B cell (primary cell): Measurements from ENCODE around the gene TRHDE. TPM values are rescaled to one million over a fixed set of nuclear protein-coding genes. Genes with fewer than 3 reads are reported as not detected.

ENCODE experiments used
- ATAC-seq: fragments of 200-7000 bp; cut with Tn5 transposase; one replicate; pipeline ENCODE4 v1.10.0; 2021; ENCODE audit warnings: low read depth, mild to moderate bottlenecking, moderate number of reproducible peaks, moderate library complexity
- CTCF ChIA-PET: fragments of 350-600 bp; sonication (Branson Sonifier 250); formaldehyde crosslinking; loops from one replicate; lab custom pipeline; 2021; ENCODE audit warnings: antibody characterized with exemption, inconsistent platforms; lab: Charles Lee
- POLR2A ChIA-PET: fragments of 350-600 bp; sonication (Branson Sonifier 250); formaldehyde crosslinking; loops from one replicate; lab custom pipeline; 2021; ENCODE audit warnings: antibody characterized with exemption; lab: Charles Lee
- DNase-seq: peaks from one replicate; pipeline ENCODE4 v3.0.0; 2013
- H2AFZ ChIP-seq: 2 replicates; pipeline ENCODE4 v1.6.1; 2012; ENCODE audit warnings: mild to moderate bottlenecking, low read depth, low read length; ENCODE audit not compliant: insufficient read depth, poor library complexity, severe bottlenecking
- H3K27ac ChIP-seq, 2 donors: 1 replicate in 1 of 2; 2 replicates in 1 of 2; pipeline ENCODE4 v1.5.1; 2012 to 2013; ENCODE audit warnings: low read length in 2 of 2, mild to moderate bottlenecking in 2 of 2, moderate library complexity in 1 of 2
- H3K27me3 ChIP-seq, 4 experiments: fragments of 200-600 bp in 1 of 4; sonication (generic) in 1 of 4; replicated peaks in 1 of 4; 1 replicate in 2 of 4; 2 replicates in 2 of 4; pipeline versions ENCODE4 v1.6.1 to v1.7.0; 2013 to 2016; ENCODE audit warnings: low read length in 3 of 4, mild to moderate bottlenecking in 2 of 4, mixed read lengths in 1 of 4, moderate library complexity in 1 of 4; ENCODE audit not compliant: insufficient read depth in 4 of 4, control insufficient read depth in 3 of 4; ENCODE audit errors: control extremely low read depth in 1 of 4
- H3K36me3 ChIP-seq, 2 experiments: replicated peaks in 1 of 2; 1 replicate in 1 of 2; 2 replicates in 1 of 2; pipeline versions ENCODE4 v1.6.1 to v1.7.1; 2013; ENCODE audit warnings: low read length in 1 of 2; ENCODE audit not compliant: insufficient read depth in 2 of 2, control insufficient read depth in 1 of 2; ENCODE audit errors: control extremely low read depth in 1 of 2, extremely low read depth in 1 of 2
- H3K4me1 ChIP-seq, 2 donors: fragments of 200-600 bp in 1 of 2; sonication (generic) in 1 of 2; 1 replicate in 1 of 2; 2 replicates in 1 of 2; pipeline versions ENCODE4 v1.5.1 to v1.6.1; 2013 to 2017; ENCODE audit warnings: low read length in 2 of 2; ENCODE audit not compliant: control insufficient read depth in 2 of 2, insufficient read depth in 2 of 2
- H3K4me2 ChIP-seq: replicated peaks from 2 replicates; pipeline ENCODE3; 2012; ENCODE audit warnings: mild to moderate bottlenecking, low read depth, low read length; ENCODE audit not compliant: poor library complexity, severe bottlenecking
- H3K4me3 ChIP-seq, 5 experiments: fragments of 200-600 bp in 1 of 5; sonication (generic) in 1 of 5; 1 replicate in 3 of 5; 2 replicates in 2 of 5; pipeline versions ENCODE4 v1.5.1 to v1.7.0; 2011 to 2016; ENCODE audit warnings: low read length in 4 of 5, mild to moderate bottlenecking in 4 of 5, low read depth in 2 of 5, control low read depth in 1 of 5, moderate library complexity in 1 of 5; ENCODE audit not compliant: insufficient read depth in 1 of 5; ENCODE audit errors: control extremely low read depth in 1 of 5, extremely low read depth in 1 of 5
- H3K79me2 ChIP-seq: fragments of 200-600 bp; sonication (generic); one replicate; pipeline ENCODE4 v1.6.0; 2016; ENCODE audit warnings: low read length; ENCODE audit not compliant: control insufficient read depth, insufficient read depth
- H3K9ac ChIP-seq: fragments of 200-600 bp; sonication (generic); 2 replicates; pipeline ENCODE4 v1.6.1; 2017; ENCODE audit warnings: mild to moderate bottlenecking, low read length, moderate library complexity
- H3K9me3 ChIP-seq, 3 donors: one replicate each; pipeline versions ENCODE4 v1.6.1 to v1.7.1; 2013; ENCODE audit warnings: low read length in 2 of 3; ENCODE audit not compliant: control insufficient read depth in 2 of 3, insufficient read depth in 1 of 3; ENCODE audit errors: control extremely low read depth in 1 of 3
- H4K20me1 ChIP-seq: 2 replicates; pipeline ENCODE4 v1.6.0; 2012; ENCODE audit warnings: mild to moderate bottlenecking, low read length; ENCODE audit not compliant: insufficient read depth, control insufficient read depth, poor library complexity, severe bottlenecking
- H3K27ac Mint-ChIP-seq: one replicate; pipeline ENCODE4 v1.8.0; 2021; ENCODE audit warnings: mixed read lengths
- H3K27me3 Mint-ChIP-seq: one replicate; pipeline ENCODE4 v1.8.0; 2021; ENCODE audit warnings: mixed read lengths
- H3K4me1 Mint-ChIP-seq: one replicate; pipeline ENCODE4 v1.8.0; 2021; ENCODE audit warnings: mixed read lengths
- H3K4me3 Mint-ChIP-seq: one replicate; pipeline ENCODE4 v1.8.0; 2021; ENCODE audit warnings: mixed read lengths
- H3K9me3 Mint-ChIP-seq: one replicate; pipeline ENCODE4 v1.8.0; 2022; ENCODE audit warnings: mixed read lengths; ENCODE audit not compliant: insufficient read depth
- CTCF ChIP-seq: fragments of 200-600 bp; IDR thresholded peaks from one replicate; pipeline ENCODE4 v1.8.0; 2022; ENCODE audit warnings: antibody characterized with exemption, mild to moderate bottlenecking
- EZH2 ChIP-seq: IDR thresholded peaks from 2 replicates; pipeline ENCODE4 v1.6.1; 2012; ENCODE audit warnings: borderline replicate concordance, low read depth, mild to moderate bottlenecking, moderate library complexity, low read length; ENCODE audit not compliant: insufficient read depth, poor library complexity, severe bottlenecking
- WGBS: methylation state at CpG from one replicate; pipeline ENCODE4 v1.1.5; 2013; ENCODE audit warnings: missing lambda C conversion rate; ENCODE audit not compliant: insufficient coverage; 5-methylcytosine and 5-hydroxymethylcytosine counted together
- intact Hi-C: fragments of 100-400 bp; cut with micrococcal nuclease; formaldehyde crosslinking; loops from one replicate; pipeline ENCODE4 v1.10.0; 2022
- polyA plus RNA-seq: library from polyadenylated mRNA; depleted of rRNA; stranded (reverse); fragments of >200 nt; gene quantifications from 2 replicates; pipeline ENCODE4 v1.2.3, GENCODE V29; 2012
- total RNA-seq, 2 donors: library from RNA; stranded (reverse); fragments of 120-200 nt in 1 of 2; gene quantifications; 1 replicate in 1 of 2; 2 replicates in 1 of 2; pipeline versions ENCODE4 v1.2.3 to v1.2.4, GENCODE V29; 2013 to 2022

TRHDE gene
- total and polyA plus RNA-seq, 2 donors (not counting 1 experiment from before 2014, with no cell fraction given): not detected

GRCh38 chr12:72346363-72346944 is 74.3 kb downstream of the TRHDE start:
- POLR2A ChIA-PET: no interaction called here
- H3K4me3 ChIP-seq: no peak overlapping the region
- DNase-seq: peak; percentile 58
- H2AFZ ChIP-seq: no peak overlapping the region
- H3K36me3 ChIP-seq: no peaks in the 10 kb centered on the region
- TF ChIP-seq EZH2 (no peak), CTCF (peak; percentile 42)
- no peak overlapping the region for H3K27ac ChIP-seq
- ATAC-seq: peak; percentile 31
- H4K20me1 ChIP-seq: no peaks in the 10 kb centered on the region
- no peak overlapping the region for H3K9ac ChIP-seq
- WGBS: 50% methylated on average over 2 of the region's 5 CpGs
- CTCF ChIA-PET: no interaction called here
- H3K4me2 ChIP-seq: no peak overlapping the region
- H3K9me3 ChIP-seq: no peaks in the 10 kb centered on the region
- H3K27me3 ChIP-seq: no peaks in the 10 kb centered on the region
- Mint-ChIP-seq H3K27ac (no peak overlapping the region), H3K4me3 (no peak overlapping the region), H3K4me1 (no peaks in the 10 kb centered on the region), H3K27me3 (no peaks in the 10 kb centered on the region), H3K9me3 (no peaks in the 10 kb centered on the region)
- H3K4me1 ChIP-seq: no peaks in the 10 kb centered on the region
- intact Hi-C loops: no loop called here
- H3K79me2 ChIP-seq: no peaks in the 10 kb centered on the region

- Histone ChIP-seq H3K4me1 (no peaks in the 10 kb centered on the region), H3K36me3 (no peaks in the 10 kb centered on the region), H2AFZ (no peak overlapping the region), H3K4me3 (no peak overlapping the region), H3K27ac (no peak overlapping the region), H3K9me3 (no peaks in the 10 kb centered on the region), H3K9ac (no peak overlapping the region), H4K20me1 (no peaks in the 10 kb centered on the region), H3K4me2 (no peak overlapping the region), H3K79me2 (no peaks in the 10 kb centered on the region), H3K27me3 (no peaks in the 10 kb centered on the region)
- CTCF ChIA-PET: no interaction called here
- Mint-ChIP-seq H3K27me3 (no peaks in the 10 kb centered on the region), H3K4me3 (no peak overlapping the region), H3K27ac (no peak overlapping the region), H3K4me1 (no peaks in the 10 kb centered on the region), H3K9me3 (no peaks in the 10 kb centered on the region)
- POLR2A ChIA-PET: no interaction called here
- intact Hi-C loops: no loop called here
- TF ChIP-seq CTCF (no peak), EZH2 (no peak)
- ATAC-seq (no peak), DNase-seq (no peak)
- WGBS: no CpG with 5 or more reads among the region's 3 CpGs
These were observed 77.3 kb downstream of the TRHDE start for GRCh38 chr12:72349491-72349890.
